Measurements from ENCODE around the gene MRPL2.

DNA sequence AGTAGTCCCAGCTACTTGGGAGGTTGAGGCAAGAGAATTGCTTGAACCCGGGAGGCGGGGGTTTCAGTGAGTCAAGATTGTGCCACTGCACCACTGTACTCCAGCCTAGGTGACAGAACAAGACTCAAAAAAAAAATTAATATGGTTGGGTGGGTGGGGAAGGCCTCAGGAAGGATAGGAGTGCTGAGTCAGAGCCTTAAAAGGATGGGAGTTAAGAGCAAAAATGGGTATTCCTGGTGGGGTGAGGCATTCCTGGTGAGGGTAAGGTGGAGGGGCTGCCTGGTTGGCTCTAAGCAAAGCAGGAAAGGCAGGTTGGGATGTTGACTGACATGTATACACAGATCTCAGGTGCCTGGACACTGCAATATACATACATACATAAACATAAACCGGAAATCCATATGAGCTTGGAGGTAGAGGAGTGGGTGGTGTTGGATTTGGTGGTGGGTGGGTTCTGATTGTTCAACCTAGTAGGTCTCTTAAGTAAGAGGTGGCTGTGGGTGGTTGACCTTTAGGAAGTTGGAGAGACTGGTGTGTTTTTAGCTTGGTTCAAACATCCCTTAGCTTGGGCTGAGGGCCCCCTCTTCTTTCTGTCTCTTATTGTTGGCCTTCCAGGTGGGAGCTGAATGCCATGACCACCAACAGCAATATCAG, 39.1 kb downstream of the MRPL2 start:
- TF ChIP-seq EZH2phosphoT487 (IDR thresholded peaks at IDR 0.05; ENCODE audit: insufficient read depth, low read depth) (no peak), EZH2 (IDR thresholded peaks at IDR 0.05; ENCODE audit: insufficient read depth, poor library complexity, severe bottlenecking) (no peak)

Data from GM23248 (cell line).